Right lung (tissue), 5 donors: Measurements from ENCODE around the gene NUTF2. TPM values are rescaled to one million over a fixed set of nuclear protein-coding genes. Genes with fewer than 3 reads are reported as not detected.
"Not testable (repeated sequence)": the region's sequence is repeated elsewhere in the genome, so short reads cannot be mapped to it uniquely, and the experiment has no call there.

Experiments used
- DNase-seq, 2 donors: peaks; one replicate each; pipeline ENCODE4 v3.0.0-alpha.2; 2013
- polyA plus RNA-seq, 5 donors: library from polyadenylated mRNA; unstranded; fragments of 120-200 nt; gene quantifications; one replicate each; pipeline versions ENCODE4 v1.2.1 to v1.2.3, GENCODE V29; 2013; ENCODE audit warnings: inconsistent platforms in 1 of 5, low replicate concordance in 1 of 5; ENCODE audit not compliant: insufficient read length in 5 of 5, insufficient read depth in 1 of 5

NUTF2 gene
- polyA plus RNA-seq, 5 donors = 106 to 132 (median 111) TPM

- no peak for DNase-seq
These were observed 18.1 kb upstream of the NUTF2 start for GRCh38 chr16:67828651-67829050.

- DNase-seq = no peak
These were observed 13.7 kb upstream of the NUTF2 start for GRCh38 chr16:67833030-67833414.

GRCh38 chr16:67833415-67834241 is 13.1 kb upstream of the NUTF2 start:
- peak; percentile 87 to 88 for DNase-seq

GRCh38 chr16:67834242-67834614 is 12.5 kb upstream of the NUTF2 start:
- no peak for DNase-seq

- not testable (repeated sequence) for DNase-seq
These were observed 9.5 kb upstream of the NUTF2 start for GRCh38 chr16:67837190-67837589.

GRCh38 chr16:67837811-67838210 is 8.9 kb upstream of the NUTF2 start:
- DNase-seq = no peak

- DNase-seq = no peak
These were observed 5.4 kb upstream of the NUTF2 start for GRCh38 chr16:67841198-67841815.

GRCh38 chr16:67841816-67842508 is 4.8 kb upstream of the NUTF2 start, which contains the start of gene THAP11:
TSS of gene THAP11 (plus strand) at chr16:67842320. CDS start at chr16:67842555, 235 bp downstream.
- DNase-seq = peak; percentile 96 to 97

- DNase-seq = peak in 1 of 2 donors; percentile 52
These were observed 4.0 kb upstream of the NUTF2 start for GRCh38 chr16:67842509-67843342.

- no peak for DNase-seq
These were observed 3.4 kb upstream of the NUTF2 start for GRCh38 chr16:67843343-67843765.

- no peak for DNase-seq
These were observed 2.2 kb upstream of the NUTF2 start for GRCh38 chr16:67844497-67844896.

GRCh38 chr16:67845291-67846062 is 1.3 kb upstream of the NUTF2 start:
- no peak for DNase-seq

- no peak for DNase-seq
These were observed 742 bp upstream of the NUTF2 start for GRCh38 chr16:67846063-67846319.

- peak in 1 of 2 donors; percentile 16 for DNase-seq
These were observed 530 bp downstream of the NUTF2 start, which contains the start of gene CENPT for GRCh38 chr16:67847064-67847861. TSS of gene CENPT (minus strand) at chr16:67847693. CDS start at chr16:67833859, 13,834 bp downstream.

GRCh38 chr16:67848118-67848517 is 1.4 kb downstream of the NUTF2 start:
- DNase-seq = no peak

- DNase-seq = no peak
These were observed 6.9 kb downstream of the NUTF2 start for GRCh38 chr16:67853670-67854069.

- DNase-seq = no peak
These were observed 9.1 kb downstream of the NUTF2 start for GRCh38 chr16:67855789-67856188.

GRCh38 chr16:67856927-67857546 is 10.3 kb downstream of the NUTF2 start:
- DNase-seq = no peak

GRCh38 chr16:67857547-67858233 is 11.0 kb downstream of the NUTF2 start:
- DNase-seq = peak in 1 of 2 donors; percentile 38
